Measurements from ENCODE around the gene PTPRH.

- TF ChIP-seq CTCF (IDR thresholded peaks at IDR 0.05), result no peak
- TF ChIP-seq POLR2A (IDR thresholded peaks at IDR 0.05), result no peak
These were observed 20.5 kb upstream of the PTPRH start for GRCh38 chr19:55229789-55230182.
